Keratinocyte (primary cell): ENCODE results near the gene ULK2.

Experiments used
- EZH2 ChIP-seq: IDR thresholded peaks from one replicate; pipeline ENCODE4 v1.6.1; 2012; ENCODE audit warnings: inconsistent platforms, mild to moderate bottlenecking, low read length, moderate library complexity
- TF ChIP-seq, protein P1 (sequence below), 3 experiments: IDR thresholded peaks in 1 of 3; conservative IDR thresholded peaks in 1 of 3; optimal IDR thresholded peaks in 1 of 3; 2 replicates in 2 of 3; 3 replicates in 1 of 3; pipeline versions ENCODE3 to v1.5.1; 2011; ENCODE audit warnings: low read length in 3 of 3, mild to moderate bottlenecking in 3 of 3, moderate library complexity in 2 of 3, control low read depth in 1 of 3, inconsistent platforms in 1 of 3; ENCODE audit not compliant: insufficient read depth in 2 of 3; ENCODE audit errors: extremely low read depth in 1 of 3

DNA sequence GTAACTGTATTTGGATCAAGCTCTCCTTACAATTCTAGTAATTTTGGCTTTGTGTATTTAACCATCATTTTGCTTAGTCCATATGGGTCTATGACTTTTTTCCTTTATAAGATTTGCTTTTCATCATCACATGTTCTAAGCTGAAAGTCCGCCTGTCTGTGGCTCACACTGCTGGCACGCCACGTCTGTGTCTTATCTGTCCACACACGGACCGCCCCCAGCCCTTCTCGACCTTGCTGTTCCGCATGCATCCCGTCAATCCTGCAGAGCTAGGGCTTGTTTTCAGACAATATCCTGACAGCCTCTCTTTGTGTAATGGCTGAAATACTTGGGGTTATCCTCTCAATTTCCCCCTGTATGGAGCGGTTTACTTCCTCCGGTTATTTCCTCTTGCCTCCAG, 111.2 kb downstream of the ULK2 start:
- TF ChIP-seq, protein P1, sequence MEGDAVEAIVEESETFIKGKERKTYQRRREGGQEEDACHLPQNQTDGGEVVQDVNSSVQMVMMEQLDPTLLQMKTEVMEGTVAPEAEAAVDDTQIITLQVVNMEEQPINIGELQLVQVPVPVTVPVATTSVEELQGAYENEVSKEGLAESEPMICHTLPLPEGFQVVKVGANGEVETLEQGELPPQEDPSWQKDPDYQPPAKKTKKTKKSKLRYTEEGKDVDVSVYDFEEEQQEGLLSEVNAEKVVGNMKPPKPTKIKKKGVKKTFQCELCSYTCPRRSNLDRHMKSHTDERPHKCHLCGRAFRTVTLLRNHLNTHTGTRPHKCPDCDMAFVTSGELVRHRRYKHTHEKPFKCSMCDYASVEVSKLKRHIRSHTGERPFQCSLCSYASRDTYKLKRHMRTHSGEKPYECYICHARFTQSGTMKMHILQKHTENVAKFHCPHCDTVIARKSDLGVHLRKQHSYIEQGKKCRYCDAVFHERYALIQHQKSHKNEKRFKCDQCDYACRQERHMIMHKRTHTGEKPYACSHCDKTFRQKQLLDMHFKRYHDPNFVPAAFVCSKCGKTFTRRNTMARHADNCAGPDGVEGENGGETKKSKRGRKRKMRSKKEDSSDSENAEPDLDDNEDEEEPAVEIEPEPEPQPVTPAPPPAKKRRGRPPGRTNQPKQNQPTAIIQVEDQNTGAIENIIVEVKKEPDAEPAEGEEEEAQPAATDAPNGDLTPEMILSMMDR (optimal IDR thresholded peaks at IDR 0.05 in 1 of 3, IDR thresholded peaks at IDR 0.05 in 1 of 3, conservative IDR thresholded peaks at IDR 0.05 in 1 of 3; ENCODE audit: extremely low read depth in 1 of 3, insufficient read depth in 2 of 3, low read length in 3 of 3) = no peak
- TF ChIP-seq EZH2 = no peak
